Body of pancreas (tissue), 4 donors: ENCODE results near the gene KRT82.

ENCODE experiments used
- POLR2A ChIP-seq, 3 donors: fragments of 450-650 bp; IDR thresholded peaks; one replicate each; pipeline ENCODE4 v1.6.1; 2016; ENCODE audit warnings: antibody characterized with exemption in 3 of 3, mild to moderate bottlenecking in 2 of 3
- TF ChIP-seq, protein P1 (sequence below), 7 experiments: fragments of 450-650 bp in 4 of 7; fragments of 200-600 bp in 3 of 7; sonication (generic) in 3 of 7; IDR thresholded peaks; one replicate each; pipeline ENCODE4 v1.5.1; 2016 to 2019; ENCODE audit warnings: antibody characterized with exemption in 7 of 7

DNA sequence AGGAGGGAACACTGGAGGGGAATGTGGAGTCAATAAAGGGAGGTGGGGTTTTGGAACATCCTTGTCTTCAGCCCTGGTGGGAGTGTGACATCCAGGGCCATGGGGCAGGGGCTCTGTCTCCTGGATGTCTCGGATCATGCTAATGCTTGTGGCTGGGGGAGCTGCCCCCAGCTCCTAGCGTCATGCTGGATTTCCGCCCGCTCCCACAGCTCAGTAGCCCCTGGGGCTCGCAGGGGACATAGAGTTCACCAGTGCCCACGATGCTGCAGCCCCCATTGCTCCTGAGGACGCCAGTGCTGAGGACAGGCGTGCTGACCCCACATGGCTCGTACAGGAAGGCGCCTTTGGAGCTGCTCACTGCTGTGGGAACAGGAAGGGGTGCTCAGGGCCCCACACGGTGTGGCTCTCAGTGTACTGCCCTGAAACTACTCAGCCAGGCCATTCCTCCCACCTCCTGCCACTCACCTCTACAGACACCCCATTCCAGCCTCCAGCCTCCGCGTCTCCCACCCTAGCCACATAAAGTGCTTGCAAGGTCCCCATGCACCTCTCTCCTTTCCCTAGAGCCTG lies 11.2 kb downstream of the KRT82 start:
- TF ChIP-seq POLR2A (IDR thresholded peaks at IDR 0.05): no peak
- TF ChIP-seq, protein P1, sequence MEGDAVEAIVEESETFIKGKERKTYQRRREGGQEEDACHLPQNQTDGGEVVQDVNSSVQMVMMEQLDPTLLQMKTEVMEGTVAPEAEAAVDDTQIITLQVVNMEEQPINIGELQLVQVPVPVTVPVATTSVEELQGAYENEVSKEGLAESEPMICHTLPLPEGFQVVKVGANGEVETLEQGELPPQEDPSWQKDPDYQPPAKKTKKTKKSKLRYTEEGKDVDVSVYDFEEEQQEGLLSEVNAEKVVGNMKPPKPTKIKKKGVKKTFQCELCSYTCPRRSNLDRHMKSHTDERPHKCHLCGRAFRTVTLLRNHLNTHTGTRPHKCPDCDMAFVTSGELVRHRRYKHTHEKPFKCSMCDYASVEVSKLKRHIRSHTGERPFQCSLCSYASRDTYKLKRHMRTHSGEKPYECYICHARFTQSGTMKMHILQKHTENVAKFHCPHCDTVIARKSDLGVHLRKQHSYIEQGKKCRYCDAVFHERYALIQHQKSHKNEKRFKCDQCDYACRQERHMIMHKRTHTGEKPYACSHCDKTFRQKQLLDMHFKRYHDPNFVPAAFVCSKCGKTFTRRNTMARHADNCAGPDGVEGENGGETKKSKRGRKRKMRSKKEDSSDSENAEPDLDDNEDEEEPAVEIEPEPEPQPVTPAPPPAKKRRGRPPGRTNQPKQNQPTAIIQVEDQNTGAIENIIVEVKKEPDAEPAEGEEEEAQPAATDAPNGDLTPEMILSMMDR (IDR thresholded peaks at IDR 0.05): no peak
